Mucosa of descending colon (tissue), 3 donors: Measurements from ENCODE around the gene CARD18. TPM values are rescaled to one million over a fixed set of nuclear protein-coding genes. Genes with fewer than 3 reads are reported as not detected.

Source experiments
- ATAC-seq: fragments of 200-7000 bp; cut with Tn5 transposase; one replicate; pipeline ENCODE4 v1.9.1; 2020; ENCODE audit warnings: mild to moderate bottlenecking, moderate library complexity
- DNase-seq, 3 donors: peaks; one replicate each; pipeline ENCODE4 v3.0.0-alpha.2; 2020
- H3K36me3 ChIP-seq: fragments of 200-600 bp; one replicate; pipeline ENCODE4 v1.8.0; 2021; ENCODE audit warnings: low read depth, mild to moderate bottlenecking
- H3K4me1 ChIP-seq: fragments of 200-600 bp; one replicate; pipeline ENCODE4 v1.8.0; 2021; ENCODE audit warnings: low read depth, mild to moderate bottlenecking
- H3K4me3 ChIP-seq: fragments of 200-600 bp; one replicate; pipeline ENCODE4 v1.8.0; 2021; ENCODE audit warnings: mild to moderate bottlenecking
- H3K9me3 ChIP-seq: fragments of 200-600 bp; one replicate; pipeline ENCODE4 v1.8.0; 2021; ENCODE audit warnings: mild to moderate bottlenecking
- CTCF ChIP-seq: fragments of 200-600 bp; IDR thresholded peaks from one replicate; pipeline ENCODE4 v1.8.0; 2022; ENCODE audit warnings: antibody characterized with exemption, mild to moderate bottlenecking
- intact Hi-C, 2 donors: fragments of 100-400 bp; cut with DNase I in 1 of 2; cut with micrococcal nuclease in 1 of 2; formaldehyde crosslinking; loops; one replicate each; pipeline versions ENCODE4 v1.11.0 to v1.11.1; 2022; cut with DNase I, micrococcal nuclease
- total RNA-seq, 3 donors: library from RNA; stranded (reverse); fragmentation: NEBNext Ultra II Directional in 2 of 3; extraction: Animal tissue kit (Norgen Biotek cat#: 25700) in 2 of 3; gene quantifications; one replicate each; pipeline versions ENCODE4 v1.2.1 to v1.2.4, GENCODE V29; 2021 to 2023
- donor health status: DM: no; HTN: no; CAD: no; lungs with moderate emphysema.
- donor health status: DM: no; HTN: no; CAD: no.
- donor health status: DM: no; HTN: yes; CAD: no.

Gene CARD18
- total RNA-seq, 3 donors from 2014 or later, result not detected

GRCh38 chr11:105179542-105180278 is 40.1 kb upstream of the CARD18 start:
- intact Hi-C loops, result no loop called here
- Histone ChIP-seq H3K4me3 (no peak overlapping the region), H3K4me1 (no peaks in the 10 kb centered on the region), H3K36me3 (no peaks in the 10 kb centered on the region), H3K9me3 (no peaks in the 10 kb centered on the region)
- DNase-seq (no peak), ATAC-seq (no peak)
- TF ChIP-seq CTCF, result no peak

- DNase-seq (no peak), ATAC-seq (no peak)
- intact Hi-C loops, result no loop called here
- Histone ChIP-seq H3K4me3 (no peak overlapping the region), H3K4me1 (no peaks in the 10 kb centered on the region), H3K9me3 (no peaks in the 10 kb centered on the region), H3K36me3 (no peaks in the 10 kb centered on the region)
- no peak for TF ChIP-seq CTCF
Observed at GRCh38 chr11:105177658-105178057, 38.1 kb upstream of the CARD18 start.

GRCh38 chr11:105168457-105168856 is 28.9 kb upstream of the CARD18 start:
- Histone ChIP-seq H3K4me3 (no peak overlapping the region), H3K36me3 (no peaks in the 10 kb centered on the region), H3K9me3 (peaks cover 3% of the 10 kb centered on the region), H3K4me1 (no peaks in the 10 kb centered on the region)
- no peak for DNase-seq
- intact Hi-C loops, result no loop called here
- TF ChIP-seq CTCF, result no peak
- no peak for ATAC-seq

GRCh38 chr11:105167244-105167643 is 27.7 kb upstream of the CARD18 start:
- no peaks in the 10 kb centered on the region for H3K36me3 ChIP-seq
- intact Hi-C loops, result no loop called here
- ATAC-seq (no peak), DNase-seq (no peak)
- H3K4me3 ChIP-seq, result no peak overlapping the region
- TF ChIP-seq CTCF, result no peak
- H3K9me3 ChIP-seq, result peaks cover 3% of the 10 kb centered on the region
- no peaks in the 10 kb centered on the region for H3K4me1 ChIP-seq

- ATAC-seq, result no peak
- Histone ChIP-seq H3K4me3 (no peak overlapping the region), H3K36me3 (no peaks in the 10 kb centered on the region), H3K4me1 (no peaks in the 10 kb centered on the region), H3K9me3 (no peaks in the 10 kb centered on the region)
- intact Hi-C loops, result no loop called here
- DNase-seq, result no peak
- TF ChIP-seq CTCF, result no peak
Observed at GRCh38 chr11:105164208-105164607, 24.6 kb upstream of the CARD18 start.

GRCh38 chr11:105162506-105162905 is 22.9 kb upstream of the CARD18 start:
- no peak for TF ChIP-seq CTCF
- H3K4me1 ChIP-seq, result no peaks in the 10 kb centered on the region
- ATAC-seq, result no peak
- no peak overlapping the region for H3K4me3 ChIP-seq
- no peak for DNase-seq
- H3K36me3 ChIP-seq, result no peaks in the 10 kb centered on the region
- no peaks in the 10 kb centered on the region for H3K9me3 ChIP-seq
- intact Hi-C loops, result no loop called here
